Epidermal melanocyte (primary cell): ENCODE results near the gene KCNC3.

Source experiments
- DNase-seq: peaks from one replicate; pipeline ENCODE4 v3.0.0; 2011; ENCODE audit warnings: low spot score; ENCODE audit not compliant: insufficient read length

Gene KCNC3

GRCh38 chr19:50311723-50312635 is 17.2 kb downstream of the KCNC3 start:
- DNase-seq, result no peak

- DNase-seq, result no peak
Observed at GRCh38 chr19:50310759-50311465, 18.3 kb downstream of the KCNC3 start.

GRCh38 chr19:50309396-50310125 is 19.6 kb downstream of the KCNC3 start:
- no peak for DNase-seq

GRCh38 chr19:50308991-50309390 is 20.2 kb downstream of the KCNC3 start:
- DNase-seq, result no peak

GRCh38 chr19:50303558-50303957 is 25.6 kb downstream of the KCNC3 start:
- no peak for DNase-seq

- no peak for DNase-seq
Observed at GRCh38 chr19:50301607-50301971, 27.6 kb downstream of the KCNC3 start.

- DNase-seq, result no peak
Observed at GRCh38 chr19:50300814-50301606, 28.2 kb downstream of the KCNC3 start.

- DNase-seq, result no peak
Observed at GRCh38 chr19:50300051-50300450, 29.1 kb downstream of the KCNC3 start.

GRCh38 chr19:50293263-50294004 is 35.7 kb downstream of the KCNC3 start:
- no peak for DNase-seq

- DNase-seq, result no peak
Observed at GRCh38 chr19:50292216-50292827, 36.9 kb downstream of the KCNC3 start.

GRCh38 chr19:50290775-50291174 is 38.4 kb downstream of the KCNC3 start:
- no peak for DNase-seq

- DNase-seq, result no peak
Observed at GRCh38 chr19:50290011-50290410, 39.2 kb downstream of the KCNC3 start.

- DNase-seq, result no peak
Observed at GRCh38 chr19:50288954-50289353, 40.2 kb downstream of the KCNC3 start.

GRCh38 chr19:50287331-50287730 is 41.8 kb downstream of the KCNC3 start:
- DNase-seq, result no peak

GRCh38 chr19:50286443-50286842 is 42.7 kb downstream of the KCNC3 start:
- no peak for DNase-seq

GRCh38 chr19:50285833-50286232 is 43.3 kb downstream of the KCNC3 start:
- DNase-seq, result no peak

GRCh38 chr19:50281491-50281890 is 47.7 kb downstream of the KCNC3 start:
- DNase-seq, result no peak

- DNase-seq, result no peak
Observed at GRCh38 chr19:50280983-50281382, 48.2 kb downstream of the KCNC3 start.

- no peak for DNase-seq
Observed at GRCh38 chr19:50280074-50280473, 49.1 kb downstream of the KCNC3 start.

- DNase-seq, result no peak
Observed at GRCh38 chr19:50277966-50278580, 51.1 kb downstream of the KCNC3 start.
